ENCODE measurements around the gene RCC2. TPM values are rescaled to one million over a fixed set of nuclear protein-coding genes. Genes with fewer than 3 reads are reported as not detected.
"Not testable (repeated sequence)": the region's sequence is repeated elsewhere in the genome, so short reads cannot be mapped to it uniquely, and the experiment has no call there.

RCC2 gene
- total RNA-seq, 3 donors from 2014 or later (not counting 1 experiment from before 2014, with no cell fraction given) = 55.2 to 76.8 (median 73.2) TPM

DNA sequence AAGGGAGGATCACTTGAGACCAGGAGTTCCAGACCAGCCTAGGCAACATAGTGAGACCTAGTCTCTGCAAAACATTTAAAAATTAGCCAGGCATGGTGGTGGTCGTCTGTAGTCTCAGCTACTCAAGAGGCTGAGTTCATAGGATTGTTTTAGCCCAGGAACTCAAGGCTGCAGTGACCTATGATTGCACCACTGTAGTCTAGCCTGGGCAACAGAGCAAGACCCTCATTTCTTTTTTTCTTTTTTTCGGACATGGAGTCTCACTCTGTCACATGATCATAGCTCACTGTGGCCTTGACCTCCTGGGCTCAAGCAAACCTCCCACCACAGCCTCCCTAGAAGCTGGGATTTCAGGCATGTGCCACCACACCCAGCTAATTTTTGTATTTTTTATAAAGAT, 31.9 kb upstream of the RCC2 start:
- DNase-seq (no peak), ATAC-seq (no peak)
- Histone ChIP-seq H3K27ac (ENCODE audit: low read length) (no peak overlapping the region), H3K4me1 (ENCODE audit: control insufficient read depth, insufficient read depth, low read length) (no peaks in the 10 kb centered on the region), H3K36me3 (ENCODE audit: control insufficient read depth, insufficient read depth, low read length) (no peaks in the 10 kb centered on the region), H3K27me3 (ENCODE audit: control insufficient read depth, insufficient read depth, low read length) (no peaks in the 10 kb centered on the region), H3K9me3 (ENCODE audit: control insufficient read depth, insufficient read depth, low read length) (no peaks in the 10 kb centered on the region), H3K4me3 (ENCODE audit: low read length) (no peak overlapping the region)
- Mint-ChIP-seq H3K4me3 (no peak overlapping the region), H3K36me3 (no peaks in the 10 kb centered on the region), H3K27me3 (ENCODE audit: low read depth in 2 of 2) (no peaks in the 10 kb centered on the region), H3K9me3 (no peaks in the 10 kb centered on the region), H3K27ac (no peak overlapping the region), H3K4me1 (no peaks in the 10 kb centered on the region)
- 76% methylated on average over 2 of the region's 2 CpGs for WGBS (ENCODE audit: insufficient coverage)
- intact Hi-C loops (cut with micrococcal nuclease) = no loop called here
- TF ChIP-seq, protein P1, sequence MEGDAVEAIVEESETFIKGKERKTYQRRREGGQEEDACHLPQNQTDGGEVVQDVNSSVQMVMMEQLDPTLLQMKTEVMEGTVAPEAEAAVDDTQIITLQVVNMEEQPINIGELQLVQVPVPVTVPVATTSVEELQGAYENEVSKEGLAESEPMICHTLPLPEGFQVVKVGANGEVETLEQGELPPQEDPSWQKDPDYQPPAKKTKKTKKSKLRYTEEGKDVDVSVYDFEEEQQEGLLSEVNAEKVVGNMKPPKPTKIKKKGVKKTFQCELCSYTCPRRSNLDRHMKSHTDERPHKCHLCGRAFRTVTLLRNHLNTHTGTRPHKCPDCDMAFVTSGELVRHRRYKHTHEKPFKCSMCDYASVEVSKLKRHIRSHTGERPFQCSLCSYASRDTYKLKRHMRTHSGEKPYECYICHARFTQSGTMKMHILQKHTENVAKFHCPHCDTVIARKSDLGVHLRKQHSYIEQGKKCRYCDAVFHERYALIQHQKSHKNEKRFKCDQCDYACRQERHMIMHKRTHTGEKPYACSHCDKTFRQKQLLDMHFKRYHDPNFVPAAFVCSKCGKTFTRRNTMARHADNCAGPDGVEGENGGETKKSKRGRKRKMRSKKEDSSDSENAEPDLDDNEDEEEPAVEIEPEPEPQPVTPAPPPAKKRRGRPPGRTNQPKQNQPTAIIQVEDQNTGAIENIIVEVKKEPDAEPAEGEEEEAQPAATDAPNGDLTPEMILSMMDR (IDR thresholded peaks at IDR 0.05) = no peak

DNA sequence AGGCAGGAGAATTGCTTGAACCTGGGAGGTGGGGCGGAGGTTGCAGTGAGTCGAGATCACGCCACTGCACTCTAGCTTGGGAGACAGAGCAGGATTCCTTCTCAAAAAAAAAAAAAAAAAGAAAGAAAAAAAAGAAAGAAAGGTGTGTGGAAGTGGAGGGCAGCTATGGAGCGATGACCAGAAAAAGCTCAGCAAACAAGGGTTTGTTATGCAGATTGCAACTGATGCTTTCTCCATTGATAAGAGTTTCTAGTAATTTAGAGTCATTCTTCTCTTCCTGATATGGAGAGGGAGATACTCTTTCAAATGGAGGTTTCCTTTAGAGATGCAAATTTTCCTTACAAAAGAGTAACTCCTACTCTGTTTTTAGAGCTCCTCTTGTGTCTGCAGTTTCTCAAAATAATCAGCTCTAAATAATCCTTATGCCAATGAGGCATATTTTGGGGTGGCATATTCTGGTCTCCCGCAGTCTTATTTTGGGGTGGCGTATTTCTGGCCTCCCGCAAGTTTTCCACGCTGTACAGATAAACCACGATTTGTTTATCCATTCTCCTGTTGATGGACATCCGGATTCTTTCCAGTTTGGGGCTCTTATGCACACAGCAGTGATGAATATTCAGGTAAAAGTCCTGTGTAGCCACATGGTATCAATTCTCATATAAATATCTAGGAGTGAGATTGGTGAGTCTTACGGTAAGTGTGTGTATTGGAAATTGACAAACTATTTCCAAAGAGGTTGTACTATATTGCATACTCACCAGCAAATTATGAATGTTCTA, 30.7 kb upstream of the RCC2 start:
- TF ChIP-seq, protein P1 (IDR thresholded peaks at IDR 0.05) = no peak
- DNase-seq (no peak), ATAC-seq (no peak)
- Histone ChIP-seq H3K27ac (ENCODE audit: low read length) (no peak overlapping the region), H3K27me3 (ENCODE audit: control insufficient read depth, insufficient read depth, low read length) (no peaks in the 10 kb centered on the region), H3K9me3 (ENCODE audit: control insufficient read depth, insufficient read depth, low read length) (no peaks in the 10 kb centered on the region), H3K4me1 (ENCODE audit: control insufficient read depth, insufficient read depth, low read length) (no peaks in the 10 kb centered on the region), H3K36me3 (ENCODE audit: control insufficient read depth, insufficient read depth, low read length) (no peaks in the 10 kb centered on the region), H3K4me3 (ENCODE audit: low read length) (no peak overlapping the region)
- Mint-ChIP-seq H3K9me3 (no peaks in the 10 kb centered on the region), H3K36me3 (no peaks in the 10 kb centered on the region), H3K27ac (no peak overlapping the region), H3K4me1 (no peaks in the 10 kb centered on the region), H3K4me3 (no peak overlapping the region), H3K27me3 (ENCODE audit: low read depth in 2 of 2) (peaks cover 0 to 3% of the 10 kb centered on the region in 2 donors)
- WGBS (ENCODE audit: insufficient coverage) = 79% methylated on average over 10 of the region's 11 CpGs
- intact Hi-C loops (cut with micrococcal nuclease) = no loop called here

DNA sequence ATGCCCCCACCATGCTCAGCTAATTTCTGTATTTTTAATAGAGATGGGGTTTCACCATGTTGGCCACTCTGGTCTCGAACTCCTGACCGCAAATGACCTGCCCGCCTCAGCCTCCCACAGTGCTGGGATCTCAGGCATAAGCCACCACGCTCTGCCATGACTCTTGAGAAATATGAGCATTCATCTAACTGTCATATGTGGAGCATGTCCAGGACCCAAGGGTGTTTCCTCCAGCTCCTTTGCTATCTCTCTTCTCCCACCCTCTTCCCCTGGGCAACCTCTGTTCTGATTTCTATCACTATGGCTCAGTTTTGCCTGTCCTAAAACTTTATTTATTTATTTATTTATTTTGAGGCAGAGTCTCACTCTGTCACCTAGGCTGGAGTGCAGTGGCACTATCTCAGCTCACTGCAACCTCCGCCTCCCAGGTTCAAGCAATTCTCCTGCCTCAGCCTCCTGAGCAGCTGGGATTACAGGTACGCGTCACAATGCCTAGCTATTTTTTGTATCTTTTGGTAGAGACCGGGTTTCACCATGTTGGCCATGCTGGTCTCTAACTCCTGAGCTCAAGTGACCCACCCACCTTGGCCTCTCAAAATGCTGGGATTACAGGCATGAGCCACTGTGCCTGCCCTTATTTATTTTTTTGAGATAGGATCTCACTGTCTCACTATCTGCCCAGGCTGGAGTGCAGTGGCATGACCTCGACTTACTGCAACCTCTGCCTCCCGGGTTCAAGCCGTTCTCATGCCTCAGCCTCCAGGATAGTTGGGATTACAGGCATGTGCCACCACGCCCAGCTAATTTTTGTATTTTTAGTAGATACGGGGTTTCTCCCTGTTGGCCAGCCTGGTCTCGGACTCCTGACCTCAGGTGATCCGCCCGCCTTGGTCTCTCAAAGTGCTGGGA, 29.1 kb upstream of the RCC2 start:
- H3K4me1 Mint-ChIP-seq; H3K9me3 ChIP-seq (ENCODE audit: control insufficient read depth, insufficient read depth, low read length); H3K4me1 ChIP-seq (ENCODE audit: control insufficient read depth, insufficient read depth, low read length); H3K27ac Mint-ChIP-seq; H3K4me3 Mint-ChIP-seq; H3K27me3 ChIP-seq (ENCODE audit: control insufficient read depth, insufficient read depth, low read length); DNase-seq; H3K27me3 Mint-ChIP-seq (ENCODE audit: low read depth in 2 of 2); H3K9me3 Mint-ChIP-seq; intact Hi-C loops (cut with micrococcal nuclease); H3K4me3 ChIP-seq (ENCODE audit: low read length); ATAC-seq; H3K36me3 ChIP-seq (ENCODE audit: control insufficient read depth, insufficient read depth, low read length); H3K27ac ChIP-seq (ENCODE audit: low read length); H3K36me3 Mint-ChIP-seq: not testable (repeated sequence)
- 95% methylated on average over 16 of the region's 16 CpGs for WGBS (ENCODE audit: insufficient coverage)

DNA sequence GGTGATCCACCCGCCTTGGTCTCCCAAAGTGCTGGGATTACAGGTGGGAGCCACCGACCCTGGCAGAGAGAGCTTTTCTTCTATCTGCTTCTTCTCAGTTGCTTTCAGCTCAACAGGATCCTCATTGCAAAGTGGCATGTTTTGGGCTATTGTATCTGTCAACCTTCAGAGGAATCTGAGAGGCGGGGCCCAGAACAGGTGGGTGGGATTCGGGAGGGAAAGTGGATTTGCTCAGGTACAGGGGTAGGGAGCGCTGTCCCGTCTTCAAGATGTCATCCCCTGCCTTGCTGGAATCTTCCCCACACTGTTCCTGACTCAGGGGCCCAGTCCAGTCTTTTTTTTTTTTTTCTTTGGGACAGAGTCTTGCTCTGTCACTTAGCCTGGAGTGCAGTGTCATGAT, 26.9 kb upstream of the RCC2 start:
- H3K36me3 Mint-ChIP-seq = no peaks in the 10 kb centered on the region
- H3K9me3 ChIP-seq (ENCODE audit: control insufficient read depth, insufficient read depth, low read length) = no peaks in the 10 kb centered on the region
- no peak for ATAC-seq
- no peak for DNase-seq
- no peaks in the 10 kb centered on the region for H3K9me3 Mint-ChIP-seq
- no peak overlapping the region for H3K4me3 Mint-ChIP-seq
- no peaks in the 10 kb centered on the region for H3K36me3 ChIP-seq (ENCODE audit: control insufficient read depth, insufficient read depth, low read length)
- H3K27ac Mint-ChIP-seq = no peak overlapping the region
- H3K27me3 ChIP-seq (ENCODE audit: control insufficient read depth, insufficient read depth, low read length) = no peaks in the 10 kb centered on the region
- no peaks in the 10 kb centered on the region for H3K4me1 ChIP-seq (ENCODE audit: control insufficient read depth, insufficient read depth, low read length)
- peaks cover 0 to 3% of the 10 kb centered on the region in 2 donors for H3K27me3 Mint-ChIP-seq (ENCODE audit: low read depth in 2 of 2)
- TF ChIP-seq, protein P1 (IDR thresholded peaks at IDR 0.05) = no peak
- no peak overlapping the region for H3K27ac ChIP-seq (ENCODE audit: low read length)
- WGBS (ENCODE audit: insufficient coverage) = 78% methylated on average over 6 of the region's 6 CpGs
- intact Hi-C loops (cut with micrococcal nuclease) = no loop called here
- H3K4me1 Mint-ChIP-seq = no peaks in the 10 kb centered on the region
- no peak overlapping the region for H3K4me3 ChIP-seq (ENCODE audit: low read length)

All from natural killer cell (primary cell).